EH (cell line): ENCODE measurements around the gene L3MBTL1.
"Not testable (repeated sequence)": the region's sequence is repeated elsewhere in the genome, so short reads cannot be mapped to it uniquely, and the experiment has no call there.

Experiments
- DNase-seq: peaks from one replicate; pipeline ENCODE4 v3.0.0-alpha.2; 2015; ENCODE audit warnings: low read depth

L3MBTL1 gene

GRCh38 chr20:43560974-43561373 is 53.5 kb downstream of the L3MBTL1 start:
- DNase-seq = no peak

- DNase-seq = peak; percentile 11
These were observed 55.9 kb downstream of the L3MBTL1 start for GRCh38 chr20:43563429-43563828.

GRCh38 chr20:43563991-43564390 is 56.5 kb downstream of the L3MBTL1 start:
- DNase-seq = no peak

GRCh38 chr20:43564455-43564854 is 57.0 kb downstream of the L3MBTL1 start:
- DNase-seq = no peak

- no peak for DNase-seq
These were observed 57.7 kb downstream of the L3MBTL1 start for GRCh38 chr20:43564993-43565757.

- no peak for DNase-seq
These were observed 58.2 kb downstream of the L3MBTL1 start for GRCh38 chr20:43565758-43566104.

DNA sequence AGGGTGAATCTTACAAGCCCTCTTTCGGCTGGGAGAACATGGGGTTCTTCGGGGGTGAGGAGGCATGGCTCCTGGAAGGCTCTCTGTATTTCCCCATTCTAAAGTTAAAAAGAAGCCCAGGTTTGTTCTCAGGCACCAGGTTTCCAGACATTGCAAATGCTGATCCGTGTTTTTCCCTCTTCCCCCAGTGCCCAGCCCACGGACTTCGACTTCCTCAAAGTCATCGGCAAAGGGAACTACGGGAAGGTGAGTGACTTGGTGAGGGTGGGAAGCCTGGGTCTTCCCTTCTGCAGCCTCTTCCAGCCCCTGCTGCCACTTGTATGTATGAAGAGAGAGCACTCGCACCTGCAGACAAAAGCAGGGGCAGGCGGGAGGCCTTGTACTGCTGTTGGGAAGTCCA is 60.0 kb downstream of the L3MBTL1 start:
- DNase-seq = no peak

DNA sequence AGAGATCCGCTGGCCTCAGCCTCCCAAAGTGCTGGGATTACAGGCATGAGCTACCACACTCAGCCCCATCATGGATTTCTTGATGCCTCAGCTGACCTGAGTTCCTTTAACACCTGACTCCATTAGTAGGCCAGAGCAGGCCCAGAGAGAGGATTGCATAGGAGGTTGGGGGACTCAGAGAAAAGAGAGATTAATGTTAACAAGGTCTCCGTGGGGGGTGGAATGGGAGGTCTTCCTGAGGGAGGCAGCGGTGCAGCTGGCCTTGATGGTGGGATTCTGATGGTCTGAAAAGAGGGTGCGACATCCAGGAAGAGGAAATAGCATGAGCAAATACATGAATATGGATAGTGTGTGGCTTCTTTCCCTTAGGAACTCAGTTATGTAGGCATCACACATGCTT is 61.2 kb downstream of the L3MBTL1 start:
- DNase-seq = no peak

DNA sequence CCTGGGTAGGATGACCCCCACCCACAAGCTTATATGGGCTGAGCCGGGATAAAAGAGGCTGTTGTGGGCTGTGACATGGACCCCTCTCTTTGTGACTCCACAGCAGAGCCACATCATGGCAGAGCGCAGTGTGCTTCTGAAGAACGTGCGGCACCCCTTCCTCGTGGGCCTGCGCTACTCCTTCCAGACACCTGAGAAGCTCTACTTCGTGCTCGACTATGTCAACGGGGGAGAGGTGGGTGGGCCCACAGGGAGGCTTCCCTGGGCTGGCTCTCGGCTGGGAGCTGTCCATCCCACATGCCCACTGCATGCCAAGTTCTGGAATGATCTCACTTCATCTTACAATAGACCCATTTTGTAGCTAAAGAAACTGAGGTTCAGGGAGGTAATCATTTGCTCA is 61.8 kb downstream of the L3MBTL1 start:
- no peak for DNase-seq

DNA sequence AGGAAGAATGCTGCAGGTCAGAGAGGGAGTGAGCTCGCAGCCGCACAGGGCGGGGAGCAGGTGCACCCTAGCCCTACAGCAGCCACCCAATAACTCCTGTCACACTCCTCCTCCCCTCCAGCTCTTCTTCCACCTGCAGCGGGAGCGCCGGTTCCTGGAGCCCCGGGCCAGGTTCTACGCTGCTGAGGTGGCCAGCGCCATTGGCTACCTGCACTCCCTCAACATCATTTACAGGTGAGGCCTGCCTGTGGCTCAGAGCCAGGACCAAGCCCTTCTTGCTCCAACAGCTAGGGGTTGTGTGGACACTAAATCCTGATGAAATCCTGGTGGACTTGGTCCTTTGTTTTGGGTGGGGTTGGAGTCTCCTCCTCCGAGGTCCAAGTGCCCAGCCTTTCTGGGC is 63.0 kb downstream of the L3MBTL1 start:
- no peak for DNase-seq

GRCh38 chr20:43571310-43571709 is 63.8 kb downstream of the L3MBTL1 start:
- no peak for DNase-seq

- DNase-seq = no peak
These were observed 64.3 kb downstream of the L3MBTL1 start for GRCh38 chr20:43571771-43572170.

DNA sequence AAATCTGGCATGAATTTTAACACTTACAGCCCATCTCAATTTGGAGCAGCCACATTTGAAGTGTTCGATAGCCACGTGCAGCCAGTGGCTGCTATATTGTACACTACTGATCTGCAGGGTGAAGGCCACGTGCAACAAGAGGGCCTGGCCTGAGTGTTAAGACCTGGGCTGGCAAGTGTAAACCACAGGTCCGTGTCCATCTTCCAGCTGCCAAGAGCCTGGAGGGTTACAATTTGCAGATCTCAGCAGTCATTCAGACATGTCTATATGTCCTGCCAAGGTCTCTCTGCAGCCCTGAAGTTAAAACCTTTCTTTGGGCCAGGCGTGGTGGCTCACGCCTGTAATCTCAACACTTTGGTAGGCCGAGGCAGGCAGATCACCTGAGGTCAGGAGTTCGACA is 65.4 kb downstream of the L3MBTL1 start:
- DNase-seq = no peak

- DNase-seq = no peak
These were observed 68.6 kb downstream of the L3MBTL1 start for GRCh38 chr20:43576108-43576507.

DNA sequence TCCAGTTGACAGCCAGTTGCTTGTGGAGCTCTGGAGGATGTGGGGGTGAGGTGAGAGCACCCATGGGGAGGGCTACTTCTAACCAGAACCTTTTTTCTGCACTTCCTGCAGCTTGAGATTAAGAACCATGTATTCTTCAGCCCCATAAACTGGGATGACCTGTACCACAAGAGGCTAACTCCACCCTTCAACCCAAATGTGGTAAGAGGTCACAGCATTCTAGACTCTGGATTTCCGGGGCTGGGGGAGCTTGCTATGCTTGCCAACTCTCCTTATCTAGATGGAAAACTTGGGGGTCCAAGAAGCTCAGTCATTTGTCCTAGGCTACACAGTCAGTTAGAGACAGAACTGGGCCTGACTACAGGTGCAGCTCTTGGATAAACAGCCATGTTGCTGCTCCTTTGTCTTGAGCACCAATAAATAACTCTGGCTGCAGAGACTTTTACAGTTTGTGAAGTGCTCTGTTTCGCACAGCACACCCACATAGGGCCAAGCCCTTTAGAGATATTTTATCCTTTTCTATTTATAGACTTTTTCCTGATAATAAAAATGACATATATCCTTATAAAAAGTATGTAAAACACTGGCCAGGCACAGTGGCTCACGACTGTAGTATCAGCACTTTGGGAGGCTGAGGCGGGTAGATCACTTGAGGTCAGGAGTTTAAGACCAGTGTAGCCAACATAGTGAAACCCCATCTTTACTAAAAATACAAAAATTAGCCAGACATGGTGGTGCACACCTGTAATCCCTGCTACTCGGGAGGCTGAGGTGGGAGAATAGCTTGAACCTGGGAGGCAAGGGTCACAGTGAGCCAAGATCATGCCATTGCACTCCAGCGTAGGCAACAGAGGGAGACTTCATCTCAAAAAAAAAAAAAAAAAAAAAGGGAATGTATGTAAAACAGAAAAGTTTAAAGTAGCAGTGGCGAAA is 72.6 kb downstream of the L3MBTL1 start:
- DNase-seq = no peak

DNA sequence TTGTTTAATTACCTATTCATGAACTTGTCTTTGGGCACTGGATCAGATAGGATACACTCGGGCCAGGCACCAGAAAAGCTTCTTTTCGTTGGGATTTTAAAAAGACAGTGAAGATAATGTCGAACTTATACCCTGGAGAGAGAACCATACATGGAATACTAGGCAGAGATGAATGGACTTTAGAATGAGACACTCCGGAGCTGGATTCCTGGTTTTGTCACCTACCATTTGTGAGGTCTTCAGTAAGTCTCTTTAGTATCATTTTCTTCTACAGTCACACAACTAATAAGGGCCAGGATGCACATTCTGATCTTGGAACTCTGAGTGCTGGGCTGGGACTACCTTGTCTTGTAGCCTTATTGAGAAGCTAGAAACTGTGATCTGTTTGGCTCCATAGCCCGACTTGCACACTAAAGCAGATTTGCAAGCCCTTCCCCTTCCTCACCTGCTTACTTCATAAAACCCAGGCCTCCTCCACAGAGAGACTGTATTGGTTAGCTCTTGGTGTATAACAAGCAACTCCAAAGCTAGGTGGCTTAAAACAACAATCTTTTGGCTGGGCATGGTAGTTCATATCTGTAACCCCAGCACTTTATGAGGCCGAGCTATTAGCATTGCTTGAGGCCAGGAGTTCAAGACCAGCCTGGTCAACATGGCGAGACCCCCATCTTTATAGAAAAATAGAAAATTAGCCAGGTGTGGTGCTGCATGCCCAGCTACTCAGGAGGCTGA is 75.8 kb downstream of the L3MBTL1 start:
- DNase-seq = no peak

GRCh38 chr20:43583982-43584432 is 76.5 kb downstream of the L3MBTL1 start:
- DNase-seq = peak; percentile 98

DNA sequence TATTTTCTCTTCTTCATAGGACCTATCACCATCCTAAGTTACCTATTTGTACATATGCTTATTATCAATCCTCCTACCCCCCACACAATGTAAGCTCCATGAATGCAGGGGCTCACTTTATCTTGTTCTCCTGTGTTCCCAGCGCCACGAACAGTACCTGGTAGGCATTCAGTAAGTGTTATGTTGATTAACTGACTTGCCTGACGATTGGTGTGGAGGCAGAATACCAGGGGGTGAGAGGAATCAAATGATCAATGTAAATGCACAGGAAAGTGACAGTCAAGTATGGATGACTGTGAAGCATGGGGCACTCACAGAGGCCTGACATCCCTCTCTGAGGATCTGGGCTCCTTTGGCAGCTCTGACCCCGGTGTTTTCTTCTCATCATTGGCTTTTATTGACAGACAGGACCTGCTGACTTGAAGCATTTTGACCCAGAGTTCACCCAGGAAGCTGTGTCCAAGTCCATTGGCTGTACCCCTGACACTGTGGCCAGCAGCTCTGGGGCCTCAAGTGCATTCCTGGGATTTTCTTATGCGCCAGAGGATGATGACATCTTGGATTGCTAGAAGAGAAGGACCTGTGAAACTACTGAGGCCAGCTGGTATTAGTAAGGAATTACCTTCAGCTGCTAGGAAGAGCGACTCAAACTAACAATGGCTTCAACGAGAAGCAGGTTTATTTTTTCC is 77.1 kb downstream of the L3MBTL1 start:
- peak; percentile 89 for DNase-seq

DNA sequence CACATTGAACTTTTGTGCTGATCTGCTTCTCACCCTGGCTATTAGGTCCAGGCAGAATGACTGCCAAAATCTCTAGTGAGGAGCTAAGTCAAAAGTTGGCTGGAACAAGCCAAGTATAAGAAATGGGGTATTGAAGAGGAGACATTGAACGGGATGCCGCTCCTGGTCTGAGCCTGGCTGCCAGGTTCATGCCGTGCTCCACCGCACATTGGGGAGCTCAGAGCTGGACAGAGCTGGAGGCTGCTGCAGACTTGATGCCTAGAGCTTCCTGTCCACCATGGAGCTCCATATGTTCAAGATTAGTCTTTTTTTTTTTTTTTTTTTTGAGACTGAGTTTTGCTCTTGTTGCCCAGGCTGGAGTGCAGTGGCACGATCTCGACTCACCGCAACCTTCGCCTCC is 79.1 kb downstream of the L3MBTL1 start:
- DNase-seq = no peak

GRCh38 chr20:43588526-43588925 is 81.0 kb downstream of the L3MBTL1 start:
- not testable (repeated sequence) for DNase-seq

GRCh38 chr20:43590036-43590391 is 82.5 kb downstream of the L3MBTL1 start:
- no peak for DNase-seq
